GM18502 (cell line): Measurements from ENCODE around the gene DUSP1.

Experiments used
- ATAC-seq: cut with Tn5 transposase; IDR thresholded peaks from one replicate; pipeline ENCODE4 v1.9.1; 2021; ENCODE audit warnings: mild to moderate bottlenecking; ENCODE audit not compliant: unreplicated experiment, poor library complexity

Gene DUSP1

DNA sequence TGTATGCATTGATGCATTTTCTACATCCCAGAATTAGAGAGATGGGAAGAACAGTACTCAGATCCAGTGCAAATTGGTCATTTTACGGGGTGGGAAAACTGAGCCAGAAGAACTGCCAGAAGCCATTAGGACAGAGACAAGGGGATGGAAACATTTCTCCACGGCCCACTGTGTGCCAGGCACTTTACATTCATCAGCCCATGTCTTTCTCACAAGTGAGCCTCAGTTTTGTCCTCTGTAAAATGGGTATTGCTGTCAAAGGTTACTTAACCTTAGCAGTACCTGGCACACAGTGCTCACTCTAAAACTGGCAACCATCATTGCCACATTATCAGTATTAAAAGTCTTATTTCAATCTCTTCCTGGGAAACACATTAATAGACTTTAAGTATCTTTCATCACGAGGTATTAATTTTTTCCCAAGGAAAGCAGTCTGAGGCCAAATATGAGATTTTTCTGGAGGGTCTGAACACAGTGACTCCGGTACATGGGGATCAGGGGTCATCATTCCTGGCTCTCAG, 5.2 kb downstream of the DUSP1 start:
- ATAC-seq: no peak

DNA sequence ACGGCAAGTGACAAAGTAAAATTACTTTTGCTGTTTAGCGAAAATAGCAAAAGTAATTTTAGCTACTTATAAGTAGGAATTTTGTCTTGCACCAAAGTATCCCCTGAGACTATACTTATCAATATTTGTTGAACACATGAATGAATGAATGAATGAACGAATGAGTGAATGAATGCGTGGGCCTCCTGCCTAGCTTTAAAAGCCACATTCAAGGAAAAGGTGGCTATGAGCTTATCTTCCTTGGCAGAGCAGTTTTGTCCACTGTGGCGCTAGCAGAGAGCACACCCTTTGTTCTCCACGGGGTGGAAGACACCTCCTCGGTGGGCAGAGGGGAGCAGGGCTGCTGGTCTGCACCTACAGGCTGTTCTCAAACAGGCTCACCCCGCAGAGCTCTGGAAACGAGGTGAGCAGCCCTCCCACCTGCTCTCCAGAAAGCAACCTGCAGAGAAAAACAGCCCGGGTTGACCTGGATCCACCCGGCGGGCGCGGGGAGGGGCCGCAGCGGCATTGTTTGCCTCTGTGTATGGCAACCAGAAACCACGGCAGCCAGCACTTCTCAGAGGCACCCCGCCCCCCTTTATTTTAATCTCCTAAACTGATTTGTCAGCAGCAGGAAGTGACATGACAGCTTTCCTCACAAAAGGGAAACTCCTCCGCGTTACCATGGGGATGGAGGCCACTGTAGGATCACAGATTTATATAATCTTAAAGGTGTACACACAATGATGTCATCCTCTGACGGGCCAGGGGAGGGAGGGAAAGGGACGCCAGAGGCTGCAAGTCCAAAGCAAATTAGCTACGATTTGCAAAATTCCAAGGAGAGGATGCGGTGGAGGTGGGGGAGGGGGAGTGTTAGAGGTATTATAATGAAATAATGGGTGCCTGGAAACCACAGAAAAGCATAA, 5.9 kb downstream of the DUSP1 start:
- peak; percentile 85 for ATAC-seq

DNA sequence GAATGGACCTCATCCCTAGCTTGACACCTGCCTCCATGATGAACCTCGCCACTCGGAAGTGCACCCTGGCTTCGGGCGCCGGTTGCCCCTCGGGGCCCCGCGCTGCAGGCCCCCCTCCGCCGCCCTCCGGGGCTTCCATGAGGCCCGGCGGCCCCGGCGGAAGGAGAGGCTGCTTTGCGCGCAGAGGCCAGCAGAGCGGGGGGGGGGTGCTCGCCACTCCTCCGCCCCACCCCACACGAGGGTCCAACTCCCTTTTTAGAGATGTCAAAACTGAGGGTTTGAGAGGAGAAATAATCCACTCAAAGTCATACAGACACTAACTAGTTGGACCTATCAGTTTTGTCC, 7.9 kb downstream of the DUSP1 start:
- ATAC-seq: no peak

GRCh38 chr5:172762214-172763119, 8.5 kb downstream of the DUSP1 start:
- ATAC-seq: no peak

GRCh38 chr5:172760959-172761358, 10.0 kb downstream of the DUSP1 start:
- ATAC-seq: no peak

DNA sequence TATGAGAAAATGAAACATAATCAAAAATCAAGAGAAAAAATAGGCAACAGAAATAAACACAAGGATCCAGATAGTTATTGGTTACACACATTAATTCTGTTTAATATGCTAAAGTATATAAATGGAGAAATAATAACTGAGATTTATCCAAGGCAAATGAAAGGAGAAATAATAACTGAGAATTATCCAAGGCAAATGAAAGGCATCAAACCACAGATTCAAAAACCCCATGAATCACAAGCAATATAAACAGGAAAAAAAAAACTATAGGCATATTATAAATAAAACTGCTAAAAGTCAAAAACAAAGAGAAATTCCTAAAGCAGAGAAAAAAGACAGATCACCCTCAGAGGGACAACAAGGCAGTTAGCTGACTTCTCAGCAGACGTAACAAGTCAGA, 10.9 kb downstream of the DUSP1 start:
- no peak for ATAC-seq

- no peak for ATAC-seq
These were observed 12.2 kb downstream of the DUSP1 start for GRCh38 chr5:172758834-172759149.

DNA sequence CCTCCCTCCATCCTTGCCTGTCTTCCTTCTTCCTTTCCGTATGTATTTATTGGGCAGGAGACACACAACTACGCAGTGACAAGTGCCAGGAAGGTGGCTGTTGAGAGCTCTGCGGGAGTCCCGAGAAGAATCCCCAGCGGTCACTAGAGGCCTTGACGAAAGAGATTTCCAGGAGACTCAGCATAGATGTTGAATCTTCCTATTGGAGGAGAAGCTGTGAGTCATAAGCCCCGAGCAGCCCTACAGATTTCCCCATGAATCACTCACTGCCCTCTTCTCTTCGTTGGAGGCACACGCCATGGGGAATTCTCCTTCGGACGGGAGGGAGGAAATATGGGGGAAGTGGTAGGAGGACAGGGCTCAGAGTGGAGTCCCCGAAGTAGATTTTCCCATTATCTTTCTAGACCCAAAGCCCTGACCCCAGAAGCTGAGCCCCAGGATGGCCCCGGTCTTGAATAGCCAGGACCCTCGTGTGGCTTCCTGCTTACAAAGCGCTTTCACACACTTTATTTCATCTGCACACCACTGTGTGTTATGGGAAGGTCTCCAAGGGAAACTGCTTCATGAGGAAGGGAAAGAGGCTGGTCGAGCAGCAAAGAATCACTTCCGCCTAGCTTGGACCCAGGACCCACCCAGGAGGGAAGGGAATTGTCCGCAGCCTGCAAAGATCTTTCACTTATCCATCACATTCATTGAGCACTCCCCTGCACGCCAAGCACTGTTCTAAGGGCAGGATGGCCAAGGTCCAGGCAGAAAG, 12.7 kb downstream of the DUSP1 start:
- ATAC-seq: no peak

GRCh38 chr5:172757394-172758010, 13.5 kb downstream of the DUSP1 start:
- ATAC-seq: no peak

DNA sequence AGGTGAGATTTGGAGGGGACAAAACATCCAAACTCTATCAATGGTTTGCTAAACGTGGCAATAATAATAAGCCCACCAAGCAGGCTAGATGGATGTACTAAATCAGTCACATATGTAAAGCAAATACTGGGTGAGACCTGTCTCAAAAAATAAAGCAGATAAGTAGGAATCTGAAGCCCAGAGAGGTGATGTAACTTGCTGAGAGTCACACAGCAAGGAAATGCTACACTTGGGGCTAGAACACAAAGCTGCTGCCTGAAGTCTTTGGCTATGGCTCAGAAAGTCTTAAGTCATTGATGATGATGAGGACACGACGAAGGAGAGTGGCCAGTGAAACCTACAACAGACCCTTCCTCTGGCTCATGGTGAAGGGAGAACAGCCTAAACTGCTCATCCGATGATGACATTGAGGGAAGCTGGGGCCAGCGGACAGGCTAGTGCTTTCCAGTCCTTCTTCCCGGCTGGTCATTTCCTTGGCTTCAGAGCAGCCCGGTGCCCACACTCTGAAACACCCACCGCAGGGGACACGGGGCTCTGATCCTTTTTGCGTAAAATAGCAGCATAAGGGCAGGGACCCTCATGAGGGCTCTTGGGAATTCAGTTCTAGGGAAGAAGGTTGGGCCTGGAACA, 14.1 kb downstream of the DUSP1 start:
- ATAC-seq: no peak

GRCh38 chr5:172754596-172755356, 16.2 kb downstream of the DUSP1 start:
- no peak for ATAC-seq

GRCh38 chr5:172753101-172753500, 17.9 kb downstream of the DUSP1 start:
- no peak for ATAC-seq

DNA sequence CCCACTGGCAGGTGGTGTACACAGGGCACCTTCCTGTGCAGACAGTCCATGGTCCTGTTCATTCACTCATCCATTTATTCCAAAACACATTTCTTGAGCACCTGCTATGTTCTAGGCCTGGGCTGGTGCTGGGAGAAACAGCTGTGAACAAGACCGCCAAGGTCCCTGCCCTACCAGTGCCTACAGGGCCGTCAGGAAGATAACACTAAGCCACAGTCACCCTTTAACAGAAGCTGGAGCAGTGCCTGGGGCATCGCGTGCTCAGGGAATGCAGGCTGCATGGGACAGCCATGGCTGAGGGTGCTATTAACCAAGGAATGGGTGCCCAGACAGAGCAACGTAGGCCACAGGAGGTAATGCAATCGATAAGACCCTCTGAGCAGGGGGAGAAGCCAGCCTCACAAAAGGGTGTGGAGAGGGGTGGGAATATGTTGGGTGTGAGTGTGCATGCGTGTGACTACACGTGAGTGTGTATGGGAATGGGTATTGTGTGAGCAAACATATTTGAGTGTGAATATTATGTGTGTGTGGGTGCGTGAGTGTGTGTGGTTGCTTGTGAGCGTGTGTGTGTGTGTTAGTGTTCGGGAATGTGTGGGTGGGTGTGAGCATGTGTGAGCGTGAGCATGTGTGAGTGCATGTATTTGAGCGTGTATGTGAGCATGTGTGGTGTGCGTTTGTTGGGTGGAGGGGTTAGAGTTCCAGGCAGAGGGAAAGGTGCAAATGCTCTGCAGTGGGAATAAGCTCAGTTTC, 19.1 kb downstream of the DUSP1 start:
- ATAC-seq: no peak

DNA sequence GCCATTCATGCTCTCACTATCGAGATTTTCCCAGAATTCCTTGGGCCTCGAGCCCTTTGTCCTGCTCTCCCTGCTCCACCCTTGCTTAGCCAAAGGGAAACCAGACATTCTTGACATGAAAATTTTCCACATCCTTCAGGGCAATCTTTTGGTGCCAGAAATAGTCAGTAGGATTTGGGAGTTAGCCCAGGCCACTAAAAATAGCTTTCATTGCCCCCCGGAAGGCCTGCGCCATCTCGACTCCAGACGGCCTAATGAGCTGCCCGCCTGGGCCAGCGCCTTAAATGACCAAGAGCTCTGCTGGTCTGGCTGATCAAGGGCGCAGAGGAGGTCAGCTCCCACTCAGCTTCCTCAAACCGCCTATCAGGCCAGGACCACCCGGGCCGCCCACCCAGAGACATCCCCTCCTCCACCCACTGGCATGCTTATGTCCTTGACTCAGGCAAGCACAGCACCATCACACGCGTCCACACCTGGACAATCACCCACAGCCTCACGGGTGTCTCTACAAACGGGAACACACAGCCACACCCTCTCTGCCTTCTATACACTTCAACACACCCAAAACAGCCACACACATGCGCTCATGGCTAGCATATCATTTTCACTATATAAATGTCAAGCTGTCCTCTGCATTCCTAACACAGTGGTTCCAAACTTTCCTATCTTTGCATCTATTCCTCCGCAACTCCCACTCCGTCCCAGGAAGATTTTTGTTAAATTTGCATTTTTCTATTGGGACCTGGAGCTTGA, 20.9 kb downstream of the DUSP1 start:
- ATAC-seq: no peak

- ATAC-seq: no peak
These were observed 21.9 kb downstream of the DUSP1 start for GRCh38 chr5:172749076-172749475.

- ATAC-seq: no peak
These were observed 22.6 kb downstream of the DUSP1 start for GRCh38 chr5:172748341-172748843.

DNA sequence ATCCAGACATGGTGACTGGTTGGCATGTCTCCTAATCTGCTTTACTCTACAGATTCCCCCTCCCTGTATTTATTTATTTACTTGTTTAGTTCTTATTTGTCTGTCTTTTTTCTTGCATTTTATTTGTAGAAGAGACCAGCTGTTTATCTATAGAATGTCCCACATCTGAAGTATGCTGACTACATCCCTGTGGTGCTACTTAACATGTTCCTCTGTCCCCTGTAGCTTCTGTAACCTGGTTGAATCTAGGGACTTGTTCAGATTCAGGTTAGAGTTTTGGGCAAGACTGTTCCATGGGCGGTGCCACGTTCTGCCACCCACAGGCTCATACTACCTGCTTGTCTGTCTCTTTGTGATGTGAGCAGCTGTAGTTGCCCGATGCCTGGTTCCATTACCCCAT, 23.5 kb downstream of the DUSP1 start:
- no peak for ATAC-seq
